K562 (cell line): Measurements from ENCODE around the gene CFAP410. TPM values are rescaled to one million over a fixed set of nuclear protein-coding genes. Genes with fewer than 3 reads are reported as not detected.

ENCODE experiments used
- CBFA2T3 ChIP-seq: fragments of 450-650 bp; IDR thresholded peaks from 2 replicates; pipeline ENCODE4 v1.6.1; 2017
- CHD4 ChIP-seq: fragments of 200-600 bp; sonication (generic); IDR thresholded peaks from 3 replicates; pipeline ENCODE4 v1.6.1; 2012; ENCODE audit warnings: low read depth, mild to moderate bottlenecking, mixed read lengths, low read length, inconsistent platforms; ENCODE audit not compliant: insufficient read depth, insufficient replicate concordance, poor library complexity, severe bottlenecking
- GMEB1 ChIP-seq: fragments of 250-450 bp; sonication (Bioruptor Pico); IDR thresholded peaks from 2 replicates; pipeline ENCODE4 v1.4.0; 2020; ENCODE audit warnings: mild to moderate bottlenecking
- HMGXB4 ChIP-seq: sonication (generic); formaldehyde crosslinking; IDR thresholded peaks from 2 replicates; pipeline ENCODE4 v1.8.1; 2023; ENCODE audit warnings: mild to moderate bottlenecking, missing genetic modification reagents
- KDM5B ChIP-seq: fragments of 200-600 bp; sonication (generic); IDR thresholded peaks from 2 replicates; pipeline ENCODE4 v1.6.1; 2012; ENCODE audit warnings: low read depth, mild to moderate bottlenecking, moderate library complexity, low read length, control low read depth, inconsistent platforms; ENCODE audit not compliant: insufficient replicate concordance
- NFYB ChIP-seq: IDR thresholded peaks from 2 replicates; pipeline ENCODE4 v1.6.1; 2011; ENCODE audit warnings: mild to moderate bottlenecking, moderate library complexity; ENCODE audit not compliant: insufficient read length; ENCODE audit errors: extremely low read depth
- PHF21A ChIP-seq: fragments of 450-650 bp; IDR thresholded peaks from 2 replicates; pipeline ENCODE4 v1.6.1; 2017; ENCODE audit warnings: low read depth, borderline replicate concordance
- POLR2AphosphoS5 ChIP-seq: IDR thresholded peaks from 2 replicates; pipeline ENCODE4 v1.6.1; 2011; ENCODE audit warnings: mild to moderate bottlenecking, low read depth, low read length, moderate library complexity; ENCODE audit not compliant: control insufficient read depth, insufficient read depth
- POLR2B ChIP-seq: fragments of 450-650 bp; IDR thresholded peaks from 2 replicates; pipeline ENCODE4 v1.6.1; 2018; ENCODE audit warnings: low read depth; ENCODE audit not compliant: partially characterized antibody
- STAT5A ChIP-seq: IDR thresholded peaks from 2 replicates; pipeline ENCODE4 v1.6.1; 2012; ENCODE audit warnings: low read length, inconsistent platforms, borderline replicate concordance
- TAF1 ChIP-seq: IDR thresholded peaks from 2 replicates; pipeline ENCODE4 v1.6.1; 2011; ENCODE audit warnings: mild to moderate bottlenecking, low read length, moderate library complexity; ENCODE audit not compliant: insufficient read depth, control insufficient read depth, severe bottlenecking; ENCODE audit errors: extremely low read depth
- TEAD4 ChIP-seq, 2 experiments: sonication (generic) in 1 of 2; formaldehyde crosslinking in 1 of 2; IDR thresholded peaks; 2 replicates each; pipeline versions ENCODE4 v1.6.1 to v1.8.0; 2012 to 2022; ENCODE audit warnings: borderline replicate concordance in 1 of 2, inconsistent platforms in 1 of 2, low read length in 1 of 2, mild to moderate bottlenecking in 1 of 2, missing genetic modification reagents in 1 of 2
- THAP7 ChIP-seq: fragments of 250-450 bp; sonication (Bioruptor Pico); IDR thresholded peaks from 2 replicates; pipeline ENCODE4 v1.5.0; 2021
- ZFX ChIP-seq: sonication (generic); formaldehyde crosslinking; IDR thresholded peaks from 2 replicates; pipeline ENCODE4 v1.8.0; 2022; ENCODE audit warnings: mild to moderate bottlenecking, missing genetic modification reagents, moderate library complexity
- ZNF766 ChIP-seq: fragments of 200-800 bp; sonication (Bioruptor generic); conservative IDR thresholded peaks from 2 replicates; pipeline ENCODE4 v1.6.1; 2016; ENCODE audit warnings: missing genetic modification characterization, missing compliant biosample characterization
- polyA plus RNA-seq, 8 experiments: library from polyadenylated mRNA; depleted of rRNA in 4 of 8; stranded (reverse) in 5 of 8; unstranded in 3 of 8; fragments of >200 nt; fragmentation: Nextera tagmentation in 2 of 8; fragmentation: Illumina TruSeq in 1 of 8; extraction: Ambion mirVana in 2 of 8; extraction: Trizol in 1 of 8; gene quantifications; 2 replicates each; pipeline versions ENCODE4 v1.2.1 to v1.2.3, GENCODE V29; 2011 to 2014; ENCODE audit warnings: inconsistent platforms in 1 of 8, missing spikeins in 1 of 8
- total RNA-seq, 7 experiments: library from RNA; depleted of rRNA in 6 of 7; stranded (reverse); fragments of >200 nt in 6 of 7; fragmentation: Illumina TruSeq in 2 of 7; extraction: Trizol in 2 of 7; gene quantifications; 2 replicates each; pipeline versions ENCODE4 v1.2.1 to v1.2.3, GENCODE V29; 2011 to 2021; ENCODE audit warnings: low replicate concordance in 1 of 7
- TF ChIP-seq, protein P1 (sequence below): fragments of 450-650 bp; formaldehyde crosslinking; IDR thresholded peaks from 2 replicates; pipeline ENCODE4 v1.4.0; 2020; ENCODE audit warnings: mild to moderate bottlenecking, moderate library complexity
- TF ChIP-seq, protein P2 (sequence below): IDR thresholded peaks from 3 replicates; pipeline ENCODE4 v1.6.1; 2011; ENCODE audit warnings: borderline replicate concordance, mild to moderate bottlenecking, moderate library complexity; ENCODE audit not compliant: insufficient read length; ENCODE audit errors: extremely low read depth

Gene CFAP410
- total and polyA plus RNA-seq, 9 of the 15 experiments (the other 6 are each of a cell fraction or from before 2014, with no cell fraction given) = 0.07 to 17.3 (median 2.3) TPM

GRCh38 chr21:44300262-44300959 is 38.8 kb downstream of the CFAP410 start (continued):
- TF ChIP-seq TEAD4 (IDR thresholded peaks at IDR 0.05; ENCODE audit: low read length) = no peak
- TF ChIP-seq TEAD4 (CRISPR knock-in tag; IDR thresholded peaks at IDR 0.05; ENCODE audit: borderline replicate concordance) = no peak
- TF ChIP-seq ZNF766 (CRISPR knock-in tag) = 0 out of 2 replicates have a peak, but pooled peaks have one; percentile 9
- TF ChIP-seq, protein P1, sequence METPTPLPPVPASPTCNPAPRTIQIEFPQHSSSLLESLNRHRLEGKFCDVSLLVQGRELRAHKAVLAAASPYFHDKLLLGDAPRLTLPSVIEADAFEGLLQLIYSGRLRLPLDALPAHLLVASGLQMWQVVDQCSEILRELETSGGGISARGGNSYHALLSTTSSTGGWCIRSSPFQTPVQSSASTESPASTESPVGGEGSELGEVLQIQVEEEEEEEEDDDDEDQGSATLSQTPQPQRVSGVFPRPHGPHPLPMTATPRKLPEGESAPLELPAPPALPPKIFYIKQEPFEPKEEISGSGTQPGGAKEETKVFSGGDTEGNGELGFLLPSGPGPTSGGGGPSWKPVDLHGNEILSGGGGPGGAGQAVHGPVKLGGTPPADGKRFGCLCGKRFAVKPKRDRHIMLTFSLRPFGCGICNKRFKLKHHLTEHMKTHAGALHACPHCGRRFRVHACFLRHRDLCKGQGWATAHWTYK = no peak
- TF ChIP-seq THAP7 (CRISPR knock-in tag) = no peak
- TF ChIP-seq GMEB1 (CRISPR knock-in tag) = no peak
- TF ChIP-seq POLR2B = peak; percentile 45
- TF ChIP-seq KDM5B = peak; percentile 49
- TF ChIP-seq TAF1 = peak; percentile 48
- TF ChIP-seq PHF21A = no peak
- no peak; the same call in 1 of the 2 replicates for TF ChIP-seq HMGXB4 (CRISPR knock-in tag)
- no peak for TF ChIP-seq CBFA2T3
- TF ChIP-seq, protein P2, sequence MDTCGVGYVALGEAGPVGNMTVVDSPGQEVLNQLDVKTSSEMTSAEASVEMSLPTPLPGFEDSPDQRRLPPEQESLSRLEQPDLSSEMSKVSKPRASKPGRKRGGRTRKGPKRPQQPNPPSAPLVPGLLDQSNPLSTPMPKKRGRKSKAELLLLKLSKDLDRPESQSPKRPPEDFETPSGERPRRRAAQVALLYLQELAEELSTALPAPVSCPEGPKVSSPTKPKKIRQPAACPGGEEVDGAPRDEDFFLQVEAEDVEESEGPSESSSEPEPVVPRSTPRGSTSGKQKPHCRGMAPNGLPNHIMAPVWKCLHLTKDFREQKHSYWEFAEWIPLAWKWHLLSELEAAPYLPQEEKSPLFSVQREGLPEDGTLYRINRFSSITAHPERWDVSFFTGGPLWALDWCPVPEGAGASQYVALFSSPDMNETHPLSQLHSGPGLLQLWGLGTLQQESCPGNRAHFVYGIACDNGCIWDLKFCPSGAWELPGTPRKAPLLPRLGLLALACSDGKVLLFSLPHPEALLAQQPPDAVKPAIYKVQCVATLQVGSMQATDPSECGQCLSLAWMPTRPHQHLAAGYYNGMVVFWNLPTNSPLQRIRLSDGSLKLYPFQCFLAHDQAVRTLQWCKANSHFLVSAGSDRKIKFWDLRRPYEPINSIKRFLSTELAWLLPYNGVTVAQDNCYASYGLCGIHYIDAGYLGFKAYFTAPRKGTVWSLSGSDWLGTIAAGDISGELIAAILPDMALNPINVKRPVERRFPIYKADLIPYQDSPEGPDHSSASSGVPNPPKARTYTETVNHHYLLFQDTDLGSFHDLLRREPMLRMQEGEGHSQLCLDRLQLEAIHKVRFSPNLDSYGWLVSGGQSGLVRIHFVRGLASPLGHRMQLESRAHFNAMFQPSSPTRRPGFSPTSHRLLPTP = no peak
- peak; percentile 47 for TF ChIP-seq ZFX
- TF ChIP-seq POLR2AphosphoS5 = 0 out of 2 replicates have a peak, but pooled peaks have one; percentile 36
- TF ChIP-seq STAT5A = no peak
- no peak for TF ChIP-seq NFYB
- no peak for TF ChIP-seq CHD4
